Loucy (cell line): ENCODE measurements around the gene ZNF14.
"Not testable (repeated sequence)": the region's sequence is repeated elsewhere in the genome, so short reads cannot be mapped to it uniquely, and the experiment has no call there.

ENCODE experiments used
- H2AFZ ChIP-seq: fragments of 200-600 bp; sonication (generic); 2 replicates; pipeline ENCODE4 v1.6.0; 2016; ENCODE audit warnings: antibody characterized with exemption, mild to moderate bottlenecking, low read length, moderate library complexity
- H3F3A ChIP-seq: fragments of 200-600 bp; 2 replicates; pipeline ENCODE4 v1.6.0; 2016; ENCODE audit warnings: antibody characterized with exemption, low read depth, mild to moderate bottlenecking
- H3K27me3 ChIP-seq: fragments of 200-600 bp; sonication (generic); 2 replicates; pipeline ENCODE4 v1.6.1; 2014; ENCODE audit warnings: low read length, mild to moderate bottlenecking; ENCODE audit not compliant: insufficient read depth, poor library complexity, severe bottlenecking
- H3K36me3 ChIP-seq: fragments of 200-600 bp; sonication (generic); 2 replicates; pipeline ENCODE4 v1.6.1; 2016; ENCODE audit warnings: low read length; ENCODE audit not compliant: insufficient read depth
- H3K4me1 ChIP-seq: fragments of 200-600 bp; sonication (generic); 2 replicates; pipeline ENCODE4 v1.5.1; 2014; ENCODE audit warnings: low read length, mild to moderate bottlenecking; ENCODE audit not compliant: insufficient read depth, poor library complexity, severe bottlenecking
- H3K4me2 ChIP-seq: fragments of 200-600 bp; sonication (generic); 2 replicates; pipeline ENCODE4 v1.6.0; 2014; ENCODE audit warnings: antibody characterized with exemption, low read length, low read depth, mild to moderate bottlenecking; ENCODE audit not compliant: poor library complexity, severe bottlenecking
- H3K4me3 ChIP-seq: fragments of 200-600 bp; sonication (generic); 2 replicates; pipeline ENCODE4 v1.5.1; 2014; ENCODE audit warnings: low read length, mild to moderate bottlenecking, mixed read lengths; ENCODE audit not compliant: poor library complexity, severe bottlenecking
- H3K79me2 ChIP-seq: fragments of 200-600 bp; sonication (generic); 2 replicates; pipeline ENCODE4 v1.6.1; 2014; ENCODE audit warnings: low read length; ENCODE audit not compliant: insufficient read depth
- H3K9ac ChIP-seq: fragments of 200-600 bp; sonication (generic); 2 replicates; pipeline ENCODE4 v1.6.0; 2014; ENCODE audit warnings: mild to moderate bottlenecking, low read depth, low read length, moderate library complexity; ENCODE audit not compliant: poor library complexity, severe bottlenecking
- H3K9me2 ChIP-seq: fragments of 200-600 bp; sonication (generic); replicated peaks from 2 replicates; pipeline ENCODE4 v1.6.1; 2016; ENCODE audit warnings: low read depth, low read length, mixed read lengths
- H3K9me3 ChIP-seq: fragments of 200-600 bp; sonication (generic); 2 replicates; pipeline ENCODE4 v1.6.1; 2014; ENCODE audit warnings: mild to moderate bottlenecking, antibody characterized with exemption, low read length, low read depth; ENCODE audit not compliant: insufficient read depth
- H4K20me1 ChIP-seq: fragments of 200-600 bp; sonication (generic); 2 replicates; pipeline ENCODE4 v1.6.0; 2014; ENCODE audit warnings: antibody characterized with exemption, low read length, mild to moderate bottlenecking; ENCODE audit not compliant: insufficient read depth, poor library complexity, severe bottlenecking
- CTCF ChIP-seq: fragments of 200-600 bp; sonication (generic); conservative IDR thresholded peaks from 2 replicates; pipeline ENCODE4 v1.5.1; 2014; ENCODE audit warnings: mild to moderate bottlenecking, antibody characterized with exemption, low read length
- EZH2phosphoT487 ChIP-seq: fragments of 200-600 bp; IDR thresholded peaks from 2 replicates; pipeline ENCODE4 v1.6.1; 2018; ENCODE audit warnings: antibody characterized with exemption, mild to moderate bottlenecking, moderate library complexity, borderline replicate concordance

The ZNF14 gene

DNA sequence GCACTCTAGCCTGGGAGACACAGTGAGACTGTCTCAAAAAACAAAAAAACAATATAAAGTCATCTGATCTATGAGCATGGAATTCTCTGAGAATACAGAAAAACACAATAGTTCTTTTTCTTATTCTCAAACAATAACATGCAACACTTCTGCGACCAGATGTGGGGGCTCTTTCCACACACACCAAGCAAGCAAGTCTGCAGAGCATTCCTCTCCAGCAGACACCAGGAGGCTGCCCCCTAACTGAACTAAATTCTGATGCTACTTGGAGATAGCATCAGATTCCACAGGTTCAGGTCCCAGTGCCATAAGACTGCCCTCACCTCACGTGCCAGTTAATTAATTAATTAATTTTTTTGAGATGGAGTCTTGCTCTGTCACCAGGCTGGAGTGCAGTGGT is 36.5 kb downstream of the ZNF14 start:
- H3K79me2 ChIP-seq, result no peaks in the 10 kb centered on the region
- no peaks in the 10 kb centered on the region for H3K36me3 ChIP-seq
- H4K20me1 ChIP-seq, result no peaks in the 10 kb centered on the region
- no peak overlapping the region for H3K4me2 ChIP-seq
- H2AFZ ChIP-seq, result no peak overlapping the region
- H3K9me3 ChIP-seq, result no peaks in the 10 kb centered on the region
- no peak overlapping the region for H3K9ac ChIP-seq
- H3F3A ChIP-seq, result no peaks in the 10 kb centered on the region
- TF ChIP-seq EZH2phosphoT487, result no peak
- 0 out of 2 replicates have a peak, but pooled peaks have one; percentile 14 for TF ChIP-seq CTCF
- H3K4me3 ChIP-seq, result no peak overlapping the region
- no peaks in the 10 kb centered on the region for H3K4me1 ChIP-seq
- no peaks in the 10 kb centered on the region for H3K9me2 ChIP-seq
- no peaks in the 10 kb centered on the region for H3K27me3 ChIP-seq

- Histone ChIP-seq H3K36me3 (no peaks in the 10 kb centered on the region), H3K4me3 (no peak overlapping the region), H3K27me3 (no peaks in the 10 kb centered on the region), H3F3A (no peaks in the 10 kb centered on the region), H3K4me1 (no peaks in the 10 kb centered on the region), H3K9ac (no peak overlapping the region), H3K79me2 (no peaks in the 10 kb centered on the region), H2AFZ (no peak overlapping the region), H3K9me3 (no peaks in the 10 kb centered on the region), H3K9me2 (no peaks in the 10 kb centered on the region), H3K4me2 (no peak overlapping the region), H4K20me1 (no peaks in the 10 kb centered on the region)
- TF ChIP-seq CTCF, result no peak
- TF ChIP-seq EZH2phosphoT487, result no peak
These were observed 41.2 kb downstream of the ZNF14 start for GRCh38 chr19:19691683-19692082.

GRCh38 chr19:19689023-19689422 is 43.9 kb downstream of the ZNF14 start:
- not testable (repeated sequence) for H3K9me3 ChIP-seq, H3K9ac ChIP-seq, H3K9me2 ChIP-seq, H4K20me1 ChIP-seq, H3K27me3 ChIP-seq, H3K4me2 ChIP-seq, H3K79me2 ChIP-seq, H3F3A ChIP-seq, H2AFZ ChIP-seq, H3K4me1 ChIP-seq, H3K36me3 ChIP-seq, H3K4me3 ChIP-seq

DNA sequence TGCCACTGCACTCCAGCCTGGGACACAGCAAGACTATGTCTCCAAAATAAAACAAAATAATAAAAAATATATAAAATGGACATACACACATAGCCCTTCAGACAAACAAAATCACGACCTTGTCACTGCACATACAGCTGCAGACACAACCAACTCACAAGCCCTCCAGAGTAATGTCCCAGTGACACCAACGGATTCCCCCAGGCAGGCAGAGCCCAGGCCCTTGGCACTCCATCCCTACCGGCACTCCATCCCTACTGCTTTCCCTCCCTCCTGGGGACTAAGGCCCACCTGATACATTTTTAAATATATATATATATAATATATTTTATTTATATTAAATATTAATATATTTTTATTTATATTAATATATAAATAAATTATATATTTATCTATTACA is 45.8 kb downstream of the ZNF14 start:
- Histone ChIP-seq H3K36me3 (no peaks in the 10 kb centered on the region), H3K9ac (no peak overlapping the region), H3K9me3 (no peaks in the 10 kb centered on the region), H3K27me3 (no peaks in the 10 kb centered on the region), H3F3A (no peaks in the 10 kb centered on the region), H3K4me3 (no peak overlapping the region), H3K9me2 (no peaks in the 10 kb centered on the region), H2AFZ (no peak overlapping the region), H3K79me2 (no peaks in the 10 kb centered on the region), H4K20me1 (no peaks in the 10 kb centered on the region), H3K4me2 (no peak overlapping the region), H3K4me1 (no peaks in the 10 kb centered on the region)
- no peak for TF ChIP-seq EZH2phosphoT487
- no peak for TF ChIP-seq CTCF
